ENCODE measurements around the gene P3H4. TPM values are rescaled to one million over a fixed set of nuclear protein-coding genes. Genes with fewer than 3 reads are reported as not detected.

The P3H4 gene
- total RNA-seq, 1 experiment from 2014 or later: 58.9 TPM

- no peak for ATAC-seq
- Histone ChIP-seq H3K27ac (ENCODE audit: low read length) (peak overlapping the region; percentile 18; the same call in 1 of the 2 replicates), H3K27me3 (ENCODE audit: control insufficient read depth, insufficient read depth, low read length) (no peaks in the 10 kb centered on the region), H3K36me3 (ENCODE audit: control insufficient read depth, insufficient read depth, low read length) (peaks cover 9% of the 10 kb centered on the region; the same call in 1 of the 2 replicates), H3K4me3 (ENCODE audit: low read depth in 2 of 2, low read length in 2 of 2) (no peak overlapping the region), H3K4me1 (ENCODE audit: control insufficient read depth, insufficient read depth, low read length) (peaks cover 40% of the 10 kb centered on the region), H3K9me3 (ENCODE audit: control insufficient read depth, insufficient read depth, low read depth, low read length) (no peaks in the 10 kb centered on the region)
- intact Hi-C loops (cut with micrococcal nuclease; ENCODE audit: unreplicated experiment) (no loop called here), in situ Hi-C loops (cut with HindIII; ENCODE audit: low pct_unique_long_range_greater_than_20kb, low sequenced_read_pairs) (no loop called here)
- no TSS peak for BruUV-seq (replicated peaks)
- ChIA-PET CTCF (interaction anchor here (1.3 kb wide), 1 partner anchor 15 kb away, joined by 3 read pairs; the partner anchor contains the start of gene JUP), POLR2A (interaction anchor here (0.5 kb wide), 1 partner anchor 8 kb away, joined by 6 read pairs; no protein-coding TSS in a partner anchor)
- DNase-seq (ENCODE audit: low read depth, low spot score): no peak
- TF ChIP-seq REST (IDR thresholded peaks at IDR 0.05; ENCODE audit: insufficient read depth in 1 of 2, low read depth in 2 of 2, low read length in 1 of 2) (no peak), POLR2AphosphoS5 (IDR thresholded peaks at IDR 0.05; ENCODE audit: low read depth, low read length) (no peak), TCF7L2 (IDR thresholded peaks at IDR 0.05; ENCODE audit: low read depth, low read length) (no peak), SIN3A (IDR thresholded peaks at IDR 0.05; ENCODE audit: borderline replicate concordance, insufficient read depth, low read depth, low read length) (no peak), CTCF (IDR thresholded peaks at IDR 0.05) (no peak)
These were observed 40.2 kb downstream of the P3H4 start for GRCh38 chr17:41771389-41772206.

GRCh38 chr17:41769985-41770384 is 41.8 kb downstream of the P3H4 start:
- Histone ChIP-seq H3K27ac (ENCODE audit: low read length) (no peak overlapping the region), H3K9me3 (ENCODE audit: control insufficient read depth, insufficient read depth, low read depth, low read length) (no peaks in the 10 kb centered on the region), H3K4me3 (ENCODE audit: low read depth in 2 of 2, low read length in 2 of 2) (no peak overlapping the region), H3K27me3 (ENCODE audit: control insufficient read depth, insufficient read depth, low read length) (no peaks in the 10 kb centered on the region), H3K4me1 (ENCODE audit: control insufficient read depth, insufficient read depth, low read length) (peaks cover 23% of the 10 kb centered on the region), H3K36me3 (ENCODE audit: control insufficient read depth, insufficient read depth, low read length) (peaks cover 16% of the 10 kb centered on the region)
- in situ Hi-C loops (cut with HindIII; ENCODE audit: low pct_unique_long_range_greater_than_20kb, low sequenced_read_pairs) (no loop called here), intact Hi-C loops (cut with micrococcal nuclease; ENCODE audit: unreplicated experiment) (no loop called here)
- POLR2A ChIA-PET: no interaction called here
- ATAC-seq (no peak), DNase-seq (ENCODE audit: low read depth, low spot score) (no peak)
- no TSS peak for BruUV-seq (replicated peaks)
- no peak for TF ChIP-seq POLR2AphosphoS5 (IDR thresholded peaks at IDR 0.05; ENCODE audit: low read depth, low read length)
- no peak for TF ChIP-seq REST (IDR thresholded peaks at IDR 0.05; ENCODE audit: insufficient read depth in 1 of 2, low read depth in 2 of 2, low read length in 1 of 2)
- no peak for TF ChIP-seq SIN3A (IDR thresholded peaks at IDR 0.05; ENCODE audit: borderline replicate concordance, insufficient read depth, low read depth, low read length)
- no peak for TF ChIP-seq CTCF (IDR thresholded peaks at IDR 0.05)
- TF ChIP-seq TCF7L2 (IDR thresholded peaks at IDR 0.05; ENCODE audit: low read depth, low read length): no peak
- CTCF ChIA-PET: no interaction called here
